GM19324 (cell line): Measurements from ENCODE around the gene RPS27.

Source experiments
- ATAC-seq: cut with Tn5 transposase; IDR thresholded peaks from one replicate; pipeline ENCODE4 v1.9.1; 2021; ENCODE audit warnings: mild to moderate bottlenecking, moderate library complexity; ENCODE audit not compliant: unreplicated experiment, low FRiP score

Gene RPS27

GRCh38 chr1:153990468-153991150, at the start of gene RPS27:
Gene RPS27 (plus strand): TSS chr1:153990762. CDS start chr1:153990797, 35 bp downstream.
- ATAC-seq, result peak; percentile 88

- no peak for ATAC-seq
Observed at GRCh38 chr1:153941826-153942725, 48.5 kb upstream of the RPS27 start.

- no peak for ATAC-seq
Observed at GRCh38 chr1:153942766-153943549, 47.6 kb upstream of the RPS27 start.

- no peak for ATAC-seq
Observed at GRCh38 chr1:153944005-153944826, 46.3 kb upstream of the RPS27 start.

GRCh38 chr1:153944827-153945117, 45.8 kb upstream of the RPS27 start:
- ATAC-seq, result no peak

- ATAC-seq, result no peak
Observed at GRCh38 chr1:153945131-153945794, 45.3 kb upstream of the RPS27 start.

GRCh38 chr1:153945795-153946621, 44.6 kb upstream of the RPS27 start:
- peak; percentile 76 for ATAC-seq

GRCh38 chr1:153946622-153947241, 43.8 kb upstream of the RPS27 start, which contains the start of gene DENND4B:
Gene DENND4B (minus strand): TSS chr1:153946718. CDS start chr1:153944374, 2,344 bp downstream.
- peak; percentile 67 for ATAC-seq

GRCh38 chr1:153951183-153951582, 39.4 kb upstream of the RPS27 start:
- no peak for ATAC-seq

GRCh38 chr1:153951801-153952200, 38.8 kb upstream of the RPS27 start:
- no peak for ATAC-seq

GRCh38 chr1:153953859-153954365, 36.6 kb upstream of the RPS27 start:
- ATAC-seq, result no peak

- ATAC-seq, result no peak
Observed at GRCh38 chr1:153954826-153955225, 35.7 kb upstream of the RPS27 start.

- ATAC-seq, result no peak
Observed at GRCh38 chr1:153956997-153957715, 33.4 kb upstream of the RPS27 start.

- peak; percentile 12 for ATAC-seq
Observed at GRCh38 chr1:153957744-153958110, 32.8 kb upstream of the RPS27 start.

- ATAC-seq, result peak; percentile 65
Observed at GRCh38 chr1:153958111-153958960, 32.2 kb upstream of the RPS27 start, which contains the start of gene CRTC2. Gene CRTC2 (minus strand): TSS chr1:153958612. CDS start chr1:153958497, 115 bp downstream.

- no peak for ATAC-seq
Observed at GRCh38 chr1:153958961-153959260, 31.7 kb upstream of the RPS27 start.

- no peak for ATAC-seq
Observed at GRCh38 chr1:153959454-153959853, 31.1 kb upstream of the RPS27 start.
